HG02943 (cell line): ENCODE data around the gene SKI.
"Not testable (repeated sequence)": the region's sequence is repeated elsewhere in the genome, so short reads cannot be mapped to it uniquely, and the experiment has no call there.

Experiments
- ATAC-seq: cut with Tn5 transposase; IDR thresholded peaks from one replicate; pipeline ENCODE4 v1.9.1; 2021; ENCODE audit warnings: mild to moderate bottlenecking, low read depth, moderate library complexity; ENCODE audit not compliant: unreplicated experiment

SKI gene

DNA sequence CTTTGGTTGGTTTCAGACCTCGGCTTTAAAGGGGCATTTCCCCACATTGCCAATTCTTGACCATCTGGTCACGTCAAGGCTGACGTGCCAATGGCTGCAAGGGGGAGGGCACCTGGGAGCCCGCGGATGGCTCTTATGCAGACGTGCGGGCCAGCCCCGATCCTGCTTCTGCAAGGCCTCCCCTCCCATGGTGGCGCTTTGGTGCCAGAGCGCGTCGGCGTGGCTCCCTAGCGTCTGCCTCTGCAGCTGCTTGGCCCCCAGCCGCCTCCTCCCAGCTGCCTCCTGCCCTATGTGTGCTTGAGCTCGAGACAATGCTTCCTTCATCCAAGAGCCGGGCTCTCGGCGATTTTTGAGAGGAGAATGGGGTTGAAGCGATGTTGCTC lies 29.1 kb downstream of the SKI start:
- ATAC-seq: no peak

DNA sequence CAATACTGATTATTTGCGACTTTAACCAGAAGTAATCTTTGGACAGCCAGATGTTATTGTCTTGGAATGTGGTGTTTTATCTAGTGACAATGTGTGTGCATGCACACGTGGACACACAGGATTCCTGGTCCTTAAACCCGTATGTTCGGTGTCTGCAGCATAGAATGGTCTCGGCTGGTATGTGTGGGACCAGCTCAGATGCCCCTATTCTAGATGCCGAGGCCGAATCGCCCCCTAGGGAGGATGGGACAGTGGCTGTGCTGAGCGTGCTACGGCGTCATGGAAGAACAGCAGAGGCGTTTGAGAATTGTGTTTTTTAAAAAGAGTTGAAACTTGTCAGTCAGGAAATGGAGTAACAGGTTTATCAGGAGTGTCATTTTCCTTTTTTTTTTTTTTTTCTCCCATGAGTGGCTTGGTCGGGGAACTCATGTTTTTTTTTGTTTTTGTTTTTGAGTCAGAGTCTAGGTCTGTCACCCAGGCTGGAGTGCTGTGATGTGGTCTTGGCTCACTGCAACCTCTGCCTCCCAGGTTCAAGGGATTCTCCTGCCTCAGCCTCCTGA lies 30.1 kb downstream of the SKI start:
- ATAC-seq: no peak

DNA sequence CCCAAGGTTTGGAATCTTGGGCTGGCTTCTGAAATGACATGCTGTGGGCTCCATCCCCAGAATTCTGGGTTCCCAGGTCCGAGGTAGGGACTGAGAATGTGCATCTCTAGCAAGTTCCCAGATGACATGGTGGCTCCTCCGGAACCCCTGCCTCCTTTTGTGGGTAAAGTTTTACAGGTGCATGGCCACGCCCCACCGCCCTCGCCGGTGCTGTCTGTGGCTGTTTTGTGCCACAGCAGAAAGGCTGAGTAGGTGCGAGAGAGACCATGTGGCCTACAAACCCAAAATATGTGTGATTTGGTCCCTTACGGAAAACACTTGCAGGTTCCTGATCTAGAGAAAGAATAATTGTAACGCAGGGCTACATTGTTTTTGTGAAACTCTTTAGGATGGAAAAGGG lies 30.9 kb downstream of the SKI start:
- no peak for ATAC-seq

DNA sequence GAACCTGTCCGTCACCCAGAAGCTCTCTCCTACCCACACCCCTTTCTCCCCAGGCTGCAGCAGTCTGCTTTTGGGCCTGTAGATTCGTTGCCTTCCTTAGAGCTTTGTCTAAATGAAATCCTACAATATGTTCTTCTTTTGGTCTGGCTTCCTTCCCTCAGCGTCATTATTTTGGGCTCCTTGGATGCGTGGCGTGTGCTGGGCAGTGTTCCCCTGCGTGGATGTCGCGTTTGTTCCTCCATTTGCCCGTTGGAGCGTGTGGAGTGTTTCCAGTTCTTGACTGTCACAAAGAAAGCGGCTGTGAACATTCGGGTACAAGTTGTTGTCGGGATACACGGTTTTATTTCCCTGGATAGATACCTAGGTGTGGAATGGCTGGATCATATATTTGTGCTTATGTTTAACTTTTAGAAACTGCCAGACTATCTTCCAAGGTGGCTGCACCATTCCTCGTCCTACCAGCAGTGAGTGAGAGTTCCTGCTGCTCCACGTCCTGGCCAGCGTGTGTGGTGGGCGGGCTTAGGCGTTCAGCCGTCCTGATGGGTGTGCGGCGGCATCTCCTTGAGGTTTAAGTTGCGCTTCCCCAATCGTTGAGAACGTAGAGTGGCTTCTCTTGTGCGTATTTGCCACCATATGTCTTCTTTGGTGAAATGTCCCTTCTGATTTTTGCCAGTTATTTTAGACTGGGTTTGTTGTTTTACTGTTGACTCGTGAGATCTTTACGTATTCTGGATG lies 31.7 kb downstream of the SKI start:
- no peak for ATAC-seq

DNA sequence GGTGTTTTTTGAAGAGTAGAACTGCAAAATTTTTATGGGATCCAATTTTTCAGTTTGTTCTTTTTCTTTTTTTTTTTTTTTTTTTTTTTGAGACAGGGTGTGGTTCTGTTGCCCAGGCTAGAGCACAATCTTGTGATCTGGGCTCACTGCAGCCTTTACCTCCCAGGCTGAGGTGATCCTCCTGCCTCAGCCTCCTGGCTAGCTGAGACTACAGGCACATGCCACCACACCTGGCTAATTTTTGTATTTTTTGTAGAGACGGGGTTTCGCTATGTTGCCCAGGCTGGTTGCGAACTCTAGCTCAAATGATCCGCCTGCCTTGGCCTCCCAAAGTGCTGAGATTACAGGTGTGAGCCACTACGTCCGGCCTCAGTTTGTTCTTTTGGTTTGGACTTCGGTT lies 32.4 kb downstream of the SKI start:
- ATAC-seq: not testable (repeated sequence)

DNA sequence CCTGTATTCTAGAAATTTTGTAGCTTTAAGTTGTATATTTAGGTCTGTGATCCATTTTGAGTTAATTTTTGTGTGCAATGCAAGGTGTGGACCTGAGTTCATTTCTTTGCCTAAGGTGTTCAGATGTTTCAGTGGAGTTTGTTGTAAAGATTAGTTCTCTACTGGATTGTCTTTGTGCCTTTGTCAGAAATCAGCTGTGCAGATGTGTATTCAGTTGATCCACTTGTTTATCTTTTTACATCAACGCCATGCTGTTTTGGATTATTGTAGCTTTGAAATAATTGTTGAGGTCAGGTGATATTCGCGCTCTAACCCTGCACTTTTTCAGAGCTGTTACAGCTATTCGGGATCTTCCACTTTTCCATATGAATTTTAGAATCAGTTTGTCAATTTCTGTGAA lies 32.8 kb downstream of the SKI start:
- ATAC-seq: no peak

DNA sequence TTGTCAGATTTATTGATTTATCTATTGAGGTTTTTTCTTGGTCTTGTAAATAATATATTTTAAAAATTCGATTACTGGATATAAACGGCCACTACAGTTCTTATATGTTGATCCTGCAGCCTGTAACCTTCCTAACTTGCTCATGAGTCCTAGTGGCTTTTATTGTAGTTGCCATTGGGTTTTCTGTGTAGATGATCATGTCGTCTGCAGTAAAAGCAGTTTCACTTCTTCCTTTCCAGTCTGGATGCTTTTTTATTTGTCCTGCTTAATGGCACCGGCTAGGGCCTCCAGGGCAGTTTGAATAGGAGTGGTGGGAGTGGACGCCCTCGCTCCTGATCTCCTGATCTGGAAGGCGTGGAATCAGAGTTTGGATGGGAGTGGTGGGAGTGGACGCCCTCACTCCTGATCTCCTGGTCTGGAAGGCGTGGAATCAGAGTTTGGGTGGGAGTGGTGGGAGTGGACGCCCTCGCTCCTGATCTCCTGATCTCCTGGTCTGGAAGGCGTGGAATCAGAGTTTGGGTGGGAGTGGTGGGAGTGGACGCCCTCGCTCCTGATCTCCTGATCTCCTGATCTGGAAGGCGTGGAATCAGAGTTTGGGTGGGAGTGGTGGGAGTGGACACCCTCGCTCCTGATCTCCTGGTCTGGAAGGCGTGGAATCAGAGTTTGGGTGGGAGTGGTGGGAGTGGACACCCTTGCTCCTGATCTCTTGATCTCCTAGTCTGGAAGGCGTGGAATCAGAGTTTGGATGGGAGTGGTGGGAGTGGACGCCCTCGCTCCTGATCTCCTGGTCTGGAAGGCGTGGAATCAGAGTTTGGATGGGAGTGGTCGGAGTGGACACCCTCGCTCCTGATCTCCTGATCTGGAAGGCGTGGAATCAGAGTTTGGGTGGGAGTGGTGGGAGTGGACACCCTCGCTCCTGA lies 33.6 kb downstream of the SKI start:
- ATAC-seq: not testable (repeated sequence)

DNA sequence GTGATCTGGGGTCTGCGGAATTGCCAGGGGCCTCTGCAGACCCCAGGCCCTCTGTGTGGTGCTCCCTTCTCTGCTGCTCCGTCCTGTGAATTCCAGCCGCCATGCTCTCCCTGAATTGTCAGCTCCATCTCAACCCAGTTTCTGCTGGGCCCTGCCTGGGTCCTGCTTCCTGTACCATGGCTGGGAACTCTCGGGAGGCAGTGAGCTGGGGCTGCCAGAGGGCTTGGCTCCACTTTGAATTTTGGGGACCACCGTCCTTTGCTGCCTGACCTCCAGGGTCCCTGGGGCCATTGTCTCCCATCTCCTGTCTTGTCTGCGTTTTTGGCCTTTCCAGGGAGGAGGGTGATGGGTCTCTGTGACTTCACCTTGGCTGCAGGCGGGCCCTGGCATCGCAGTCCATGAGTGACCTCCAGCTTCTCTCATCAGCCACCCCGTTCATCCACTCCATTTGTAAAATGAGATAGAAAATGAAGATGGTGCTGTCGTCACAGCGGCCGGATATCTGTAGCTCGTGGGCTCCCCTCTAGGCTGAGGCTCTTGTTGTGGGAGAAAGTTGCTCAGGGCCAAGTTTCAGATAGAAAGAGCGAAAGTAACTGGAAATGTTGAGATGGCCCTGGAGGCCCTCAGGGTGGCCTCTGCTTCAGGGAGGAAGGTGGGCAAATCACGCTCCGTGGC lies 38.3 kb downstream of the SKI start:
- no peak for ATAC-seq

DNA sequence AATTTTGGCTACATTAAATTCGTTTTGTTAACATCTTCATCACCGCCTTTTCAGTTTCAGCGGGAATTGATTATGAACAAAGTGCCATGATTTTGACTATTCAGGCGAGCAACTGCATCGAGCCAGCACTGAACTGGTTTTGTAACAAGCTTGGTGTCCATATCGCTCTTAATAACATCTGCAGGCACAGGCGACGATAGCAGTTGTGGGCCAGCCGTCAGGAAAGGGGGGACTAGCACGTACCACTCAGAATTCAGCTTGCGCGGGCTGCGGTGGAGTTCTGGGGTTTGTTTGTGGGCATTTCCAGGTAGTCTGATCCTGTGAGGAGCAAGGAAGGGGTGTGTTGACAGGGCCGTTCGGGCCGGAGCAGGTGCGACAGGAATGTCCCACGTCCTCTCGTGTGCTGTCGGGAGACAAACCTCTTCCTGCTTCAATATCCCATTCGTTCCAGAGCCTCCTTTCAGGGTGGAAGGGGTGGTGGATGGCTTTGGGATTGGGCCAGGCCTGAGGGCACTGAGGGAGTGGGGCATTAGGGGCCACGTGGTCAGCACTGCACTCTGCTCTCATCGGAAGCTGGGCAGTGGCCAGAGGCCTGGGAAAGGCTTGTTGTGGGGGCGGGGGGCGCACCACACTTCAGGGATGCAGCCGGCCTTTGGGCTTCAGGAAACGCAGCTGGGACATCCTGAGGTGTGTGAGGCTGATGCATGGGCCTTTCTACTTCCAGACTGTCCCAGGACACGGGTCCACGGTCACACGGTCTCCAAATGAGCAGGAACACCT lies 39.1 kb downstream of the SKI start:
- no peak for ATAC-seq

DNA sequence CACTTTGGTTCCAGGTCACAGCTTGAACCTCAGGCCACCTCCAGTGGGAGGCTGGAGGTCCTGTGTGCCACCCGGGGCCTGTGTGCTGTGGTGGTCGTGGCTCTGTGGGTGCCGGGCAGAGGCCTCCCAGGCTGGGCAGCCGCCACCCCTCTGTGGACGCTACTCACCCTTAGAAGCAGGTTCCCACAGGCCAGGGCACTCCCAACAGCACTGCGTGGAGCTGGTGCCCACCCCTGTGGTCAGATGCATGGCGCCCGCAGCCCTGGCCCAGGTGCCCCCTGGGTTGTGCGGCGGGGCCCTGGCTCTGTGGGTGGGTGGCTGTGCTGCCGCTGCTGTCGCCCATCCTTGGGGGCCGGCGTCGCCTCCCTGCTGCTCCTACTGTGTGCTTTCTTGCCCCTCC lies 39.7 kb downstream of the SKI start:
- ATAC-seq: no peak

DNA sequence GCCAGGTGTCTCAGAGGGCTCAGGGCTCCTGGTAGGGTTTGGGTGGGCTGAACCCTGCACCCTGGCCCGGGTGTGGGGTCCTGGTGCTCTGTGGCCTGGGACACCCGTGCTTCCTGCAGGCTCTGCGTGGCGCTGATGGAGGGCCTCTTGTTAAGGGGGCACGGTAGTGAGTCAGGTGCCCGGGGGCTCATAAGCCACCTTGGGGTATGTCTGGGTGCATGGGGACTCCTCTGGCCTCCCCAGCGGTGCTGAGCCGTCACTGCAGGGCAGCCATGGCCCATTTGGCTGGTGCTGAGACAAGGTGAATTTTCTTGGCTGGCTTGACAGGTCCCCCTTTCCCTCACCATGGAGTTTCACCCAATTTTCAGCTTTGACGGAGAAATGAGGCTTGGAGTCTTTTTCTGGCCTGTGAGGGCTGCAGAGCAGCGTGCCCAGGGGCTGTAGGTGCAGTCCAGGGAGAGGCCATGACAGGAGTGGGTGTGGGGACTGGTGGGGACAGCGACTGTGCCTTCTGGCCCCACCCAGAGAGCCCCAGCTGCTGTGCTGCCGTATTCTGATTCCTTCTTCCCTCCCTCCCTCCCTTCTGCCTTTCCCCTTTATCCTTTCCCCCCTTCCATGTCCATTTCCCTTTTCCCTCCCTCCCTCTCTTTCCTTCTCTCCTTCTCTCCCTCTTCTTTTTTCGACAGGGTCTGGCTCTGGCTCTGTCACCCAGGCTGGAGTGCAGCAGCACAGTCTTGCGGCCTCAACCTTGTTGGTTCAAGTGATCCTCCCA lies 40.4 kb downstream of the SKI start:
- ATAC-seq: no peak

DNA sequence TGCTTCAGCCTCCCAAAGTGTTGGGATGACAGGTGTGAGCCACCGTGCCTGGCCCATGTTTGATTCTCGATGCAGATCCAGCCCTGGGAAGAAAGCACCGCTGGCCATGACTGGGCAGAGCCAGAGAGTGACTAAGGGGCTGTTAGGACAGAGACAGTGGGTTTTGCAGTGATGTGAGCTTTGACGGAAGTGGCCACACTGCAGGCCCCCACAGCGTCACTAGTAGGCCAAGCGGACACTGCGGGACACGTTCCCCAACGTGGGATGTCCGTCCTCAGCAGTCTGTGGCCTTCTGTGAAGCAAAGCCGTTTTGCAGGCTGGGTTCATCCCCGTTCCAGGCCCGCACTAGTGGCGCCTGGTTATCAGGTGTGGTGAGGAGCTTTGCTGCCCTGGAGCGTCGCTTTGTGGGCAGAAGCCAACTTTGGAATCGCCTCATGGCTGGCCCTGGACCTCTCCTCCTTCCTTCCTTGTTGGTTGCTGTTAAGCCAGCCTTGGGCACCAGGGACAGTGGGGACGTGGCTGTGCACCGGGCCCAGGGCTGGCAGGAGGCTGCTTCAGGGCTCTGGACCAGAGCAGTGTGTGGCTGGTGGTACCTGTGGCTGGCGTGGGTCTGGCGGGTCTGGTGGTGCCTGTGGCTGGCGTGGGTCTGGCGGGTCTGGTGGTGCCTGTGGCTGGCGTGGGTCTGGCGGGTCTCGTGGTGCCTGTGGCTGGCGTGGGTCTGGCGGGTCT lies 41.2 kb downstream of the SKI start:
- no peak for ATAC-seq

DNA sequence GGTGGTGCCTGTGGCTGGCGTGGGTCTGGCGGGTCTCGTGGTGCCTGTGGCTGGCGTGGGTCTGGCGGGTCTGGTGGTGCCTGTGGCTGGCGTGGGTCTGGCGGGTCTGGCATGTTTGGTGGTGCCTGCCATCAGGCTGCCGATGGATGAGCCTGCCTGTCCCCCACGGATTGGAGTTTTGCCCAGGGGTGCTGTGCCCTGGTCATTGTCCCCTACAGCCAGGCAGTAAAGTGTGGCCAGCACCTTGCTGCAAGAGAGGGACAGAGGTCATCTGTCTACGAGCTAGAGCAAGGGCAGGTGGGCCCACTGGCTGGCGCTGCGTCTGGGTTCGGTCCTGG lies 41.8 kb downstream of the SKI start:
- no peak for ATAC-seq

DNA sequence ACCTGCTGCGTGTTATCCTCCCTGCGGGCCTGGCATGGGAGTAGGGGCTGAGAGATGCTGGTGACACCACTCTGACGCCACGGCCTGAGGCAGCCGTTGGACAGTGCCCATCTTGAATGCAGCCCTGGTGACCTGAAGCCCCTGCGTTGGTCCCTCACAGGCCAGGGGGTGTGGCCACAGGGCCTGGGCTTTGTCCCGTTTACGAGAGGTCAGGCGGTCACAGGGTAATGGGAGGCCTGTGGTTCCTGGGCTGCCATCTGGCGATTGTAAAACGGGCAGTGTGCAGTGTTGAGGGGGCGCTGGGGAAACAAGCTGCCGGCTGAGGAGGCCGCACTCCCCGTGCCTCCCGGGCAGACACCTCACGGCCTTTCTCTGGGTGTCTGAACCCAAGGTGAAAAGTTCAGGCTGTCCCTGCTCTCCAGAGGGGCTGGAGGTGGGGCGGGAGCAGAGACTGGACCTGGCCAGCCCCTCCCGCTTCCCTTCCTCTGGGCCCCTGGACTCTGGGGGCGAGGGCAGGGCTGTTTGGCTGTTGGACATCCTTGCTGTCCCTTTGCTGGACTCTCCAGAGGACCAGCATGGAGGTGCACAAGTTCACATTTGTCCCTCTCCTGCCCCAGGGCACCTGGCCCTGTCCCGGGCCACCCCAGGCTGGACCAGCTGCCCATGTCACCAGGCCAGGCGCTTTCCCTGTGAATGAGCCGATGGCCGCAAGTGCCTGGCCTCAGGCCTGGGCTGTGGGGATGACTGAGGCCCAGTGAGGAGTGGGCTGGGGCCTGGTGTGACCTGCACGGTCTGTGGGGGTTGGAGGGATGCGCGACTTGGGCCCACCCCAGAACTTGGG lies 42.4 kb downstream of the SKI start:
- ATAC-seq: no peak

DNA sequence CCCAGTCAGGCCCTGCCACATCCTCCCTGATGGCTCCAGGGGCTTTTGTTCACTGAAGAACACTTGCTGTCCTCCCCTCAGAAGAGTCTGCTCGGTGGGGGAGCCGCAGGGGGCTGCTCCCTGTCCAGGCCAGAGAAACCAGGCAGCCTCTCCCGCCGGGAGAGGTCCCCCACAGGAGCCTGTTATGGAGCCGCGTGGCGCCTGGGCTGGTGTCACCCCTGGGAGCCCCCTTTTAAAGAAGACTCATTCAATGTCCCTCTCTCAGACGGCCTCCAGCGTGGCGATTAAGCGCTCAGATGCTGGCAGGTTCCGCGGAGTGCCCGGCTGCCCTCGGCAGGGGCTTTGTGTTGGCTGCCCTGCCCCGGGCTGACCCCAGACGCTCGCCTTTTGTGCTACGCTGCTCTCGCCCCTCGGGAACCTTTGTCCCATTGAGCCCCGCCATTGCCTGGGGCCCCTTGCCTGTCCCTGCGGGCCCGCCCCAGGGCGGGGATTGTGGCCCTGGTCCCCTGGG lies 43.1 kb downstream of the SKI start:
- no peak for ATAC-seq

DNA sequence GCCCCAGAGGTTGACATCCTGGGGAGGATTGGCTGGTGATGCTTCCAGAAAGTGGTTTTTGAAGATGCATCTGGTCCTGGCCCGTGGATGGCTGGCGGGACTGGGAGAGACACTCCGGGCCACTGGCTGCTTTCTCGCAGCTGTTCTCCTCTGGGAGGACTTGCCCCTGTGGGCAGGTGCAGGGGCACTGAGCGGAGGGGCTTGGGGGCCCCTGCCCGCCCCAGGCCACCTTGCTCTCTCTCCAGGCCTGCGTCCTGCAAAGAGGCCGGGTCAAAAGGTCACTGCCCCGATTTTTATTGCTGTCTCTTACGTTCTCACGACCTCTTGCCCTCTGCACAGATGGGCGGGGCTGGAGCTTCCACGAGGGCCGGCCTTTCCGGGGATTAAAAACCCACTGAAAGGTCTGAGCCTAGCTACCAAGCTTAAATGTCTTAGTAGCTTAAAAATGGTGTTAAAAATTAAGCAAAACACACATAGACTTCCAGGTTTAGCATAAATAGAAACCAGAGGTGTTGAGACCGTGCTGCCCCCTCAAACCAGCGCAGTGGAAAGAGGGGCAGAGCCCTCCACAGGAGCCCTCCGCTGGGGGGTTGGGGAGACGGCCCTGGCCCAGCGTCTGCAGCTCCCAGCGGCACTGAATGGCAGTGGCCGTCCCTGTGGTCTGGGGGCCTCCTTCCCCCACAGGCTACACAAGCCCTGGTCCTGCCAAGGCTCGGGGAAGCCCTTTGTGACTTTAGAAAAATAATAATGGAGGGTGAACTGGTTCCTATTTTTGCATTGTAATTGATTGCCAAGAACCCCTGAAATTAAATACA lies 43.9 kb downstream of the SKI start:
- ATAC-seq: no peak
